Fibroblast of villous mesenchyme (primary cell): ENCODE measurements around the gene FRY. TPM values are rescaled to one million over a fixed set of nuclear protein-coding genes. Genes with fewer than 3 reads are reported as not detected.

Experiments used
- DNase-seq: peaks from one replicate; pipeline ENCODE4 v3.0.0-alpha.2; 2010; ENCODE audit warnings: low read depth
- H3K4me3 ChIP-seq: 2 replicates; pipeline ENCODE4 v1.5.1; 2011; ENCODE audit warnings: low read depth, mild to moderate bottlenecking, low read length
- total RNA-seq: library from RNA; depleted of rRNA; stranded (reverse); fragments of >200 nt; gene quantifications from 2 replicates; pipeline ENCODE4 v1.2.3, GENCODE V29; 2012
- TF ChIP-seq, protein P1 (sequence below): IDR thresholded peaks from 2 replicates; pipeline ENCODE4 v1.5.1; 2012; ENCODE audit warnings: low read depth, mild to moderate bottlenecking, low read length; ENCODE audit not compliant: insufficient read depth

FRY gene
- total RNA-seq, 1 donor, result 27.2 TPM

DNA sequence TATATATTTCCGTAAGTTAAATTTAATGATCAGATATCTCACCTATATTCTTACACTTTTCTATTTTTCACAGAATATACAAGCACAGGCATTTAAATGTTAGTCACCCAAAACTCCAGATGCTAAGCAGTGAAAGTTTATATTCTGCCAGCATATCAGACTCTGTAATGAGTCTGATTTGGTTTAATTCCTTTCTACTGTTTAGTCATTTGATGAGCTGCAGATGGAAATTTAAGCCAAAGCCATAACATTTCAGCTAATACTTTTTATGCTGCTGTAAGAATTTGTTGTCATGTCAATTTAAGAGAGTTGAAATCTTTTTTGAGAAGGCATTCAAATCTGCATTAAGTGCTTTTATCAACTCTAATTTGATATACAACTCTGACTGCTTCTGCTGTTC, 8.0 kb downstream of the FRY start:
- TF ChIP-seq, protein P1, sequence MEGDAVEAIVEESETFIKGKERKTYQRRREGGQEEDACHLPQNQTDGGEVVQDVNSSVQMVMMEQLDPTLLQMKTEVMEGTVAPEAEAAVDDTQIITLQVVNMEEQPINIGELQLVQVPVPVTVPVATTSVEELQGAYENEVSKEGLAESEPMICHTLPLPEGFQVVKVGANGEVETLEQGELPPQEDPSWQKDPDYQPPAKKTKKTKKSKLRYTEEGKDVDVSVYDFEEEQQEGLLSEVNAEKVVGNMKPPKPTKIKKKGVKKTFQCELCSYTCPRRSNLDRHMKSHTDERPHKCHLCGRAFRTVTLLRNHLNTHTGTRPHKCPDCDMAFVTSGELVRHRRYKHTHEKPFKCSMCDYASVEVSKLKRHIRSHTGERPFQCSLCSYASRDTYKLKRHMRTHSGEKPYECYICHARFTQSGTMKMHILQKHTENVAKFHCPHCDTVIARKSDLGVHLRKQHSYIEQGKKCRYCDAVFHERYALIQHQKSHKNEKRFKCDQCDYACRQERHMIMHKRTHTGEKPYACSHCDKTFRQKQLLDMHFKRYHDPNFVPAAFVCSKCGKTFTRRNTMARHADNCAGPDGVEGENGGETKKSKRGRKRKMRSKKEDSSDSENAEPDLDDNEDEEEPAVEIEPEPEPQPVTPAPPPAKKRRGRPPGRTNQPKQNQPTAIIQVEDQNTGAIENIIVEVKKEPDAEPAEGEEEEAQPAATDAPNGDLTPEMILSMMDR, result no peak
- no peak overlapping the region for H3K4me3 ChIP-seq
- DNase-seq, result no peak

DNA sequence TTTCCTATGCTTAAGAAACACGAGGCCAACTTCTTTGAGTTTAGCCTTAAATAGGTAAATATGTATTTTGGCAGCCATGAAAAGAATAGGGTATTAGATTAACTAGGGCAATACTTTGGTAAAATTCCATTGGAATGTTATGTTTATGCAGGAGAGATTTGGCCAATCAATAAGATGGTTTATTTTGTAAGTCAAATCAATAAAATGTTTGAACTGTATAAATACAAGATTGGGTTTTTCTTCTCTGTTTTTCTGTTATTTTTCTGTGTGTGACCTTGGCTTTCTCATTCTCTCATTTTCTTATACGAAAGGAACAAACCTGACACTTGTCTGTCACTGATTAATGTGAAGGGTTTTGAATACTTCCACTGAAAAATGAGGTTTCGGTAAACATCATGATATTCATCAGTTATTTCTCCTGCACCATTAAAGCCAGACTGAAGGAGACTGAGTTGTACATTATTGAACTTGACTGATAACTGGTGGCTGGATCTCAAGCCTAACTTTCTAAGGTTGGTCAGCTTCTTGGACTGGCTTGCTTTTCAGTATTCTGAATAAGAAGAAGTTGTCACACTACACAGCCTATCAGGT, 8.6 kb downstream of the FRY start:
- TF ChIP-seq, protein P1, result no peak
- no peak for DNase-seq
- no peak overlapping the region for H3K4me3 ChIP-seq

DNA sequence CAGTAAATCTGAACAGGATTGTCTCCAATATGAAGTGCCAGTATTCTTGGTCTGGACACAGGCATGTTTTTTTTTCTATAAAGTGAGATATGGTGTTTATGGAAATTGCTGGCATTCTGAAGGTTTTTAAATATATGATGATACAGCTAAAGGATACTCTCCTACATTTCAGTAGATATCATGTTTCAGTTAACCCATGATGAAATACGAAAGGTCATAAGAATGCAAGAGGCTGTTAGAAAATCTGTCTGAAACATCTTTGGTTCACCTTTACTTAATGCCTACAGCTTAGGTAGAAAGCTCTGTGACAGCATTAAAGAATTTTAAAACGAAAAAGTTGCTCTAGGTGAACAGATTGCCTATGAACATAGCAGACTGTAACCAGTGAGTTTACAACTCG, 9.1 kb downstream of the FRY start:
- no peak overlapping the region for H3K4me3 ChIP-seq
- TF ChIP-seq, protein P1, result no peak
- DNase-seq, result no peak

DNA sequence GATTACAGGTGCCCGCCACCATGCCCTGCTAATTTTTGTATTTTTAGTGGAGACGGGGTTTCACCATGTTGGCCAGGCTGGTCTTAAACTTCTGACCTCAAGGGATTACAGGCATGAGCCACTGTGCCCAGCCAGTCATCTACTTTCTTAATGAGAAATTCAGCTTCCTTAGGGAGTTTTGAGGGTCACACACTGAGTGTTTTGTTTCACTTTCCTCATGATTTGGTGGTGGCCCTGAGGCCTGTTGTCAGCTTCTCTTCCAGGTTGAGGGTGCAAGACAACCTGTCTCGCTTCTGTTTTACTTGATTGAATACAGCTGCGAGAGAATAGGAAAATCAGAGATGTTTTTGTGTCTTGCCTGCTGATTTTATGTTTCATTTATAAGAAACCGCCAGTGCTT, 9.9 kb downstream of the FRY start:
- DNase-seq, result no peak
- no peak overlapping the region for H3K4me3 ChIP-seq
- TF ChIP-seq, protein P1, result no peak

DNA sequence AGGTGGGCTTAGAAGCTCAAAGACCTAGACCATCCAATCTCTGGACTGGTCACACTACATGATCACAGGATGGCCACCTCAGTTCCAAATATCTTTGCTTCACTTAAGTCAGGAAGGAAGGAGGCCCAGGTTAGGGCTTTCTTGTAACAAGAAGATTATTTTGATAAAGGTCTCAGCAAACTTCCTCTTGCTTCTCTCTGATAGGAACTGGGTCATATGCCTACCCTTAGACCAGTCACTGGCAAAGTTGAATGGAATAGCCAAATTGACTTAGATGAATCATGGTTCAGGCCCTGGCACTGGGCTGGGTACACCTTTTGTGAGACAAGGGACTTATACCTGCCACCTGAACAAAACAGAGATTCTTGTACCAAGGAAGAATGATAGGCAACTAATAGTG, 11.0 kb downstream of the FRY start:
- TF ChIP-seq, protein P1, result no peak
- H3K4me3 ChIP-seq, result no peak overlapping the region
- no peak for DNase-seq

DNA sequence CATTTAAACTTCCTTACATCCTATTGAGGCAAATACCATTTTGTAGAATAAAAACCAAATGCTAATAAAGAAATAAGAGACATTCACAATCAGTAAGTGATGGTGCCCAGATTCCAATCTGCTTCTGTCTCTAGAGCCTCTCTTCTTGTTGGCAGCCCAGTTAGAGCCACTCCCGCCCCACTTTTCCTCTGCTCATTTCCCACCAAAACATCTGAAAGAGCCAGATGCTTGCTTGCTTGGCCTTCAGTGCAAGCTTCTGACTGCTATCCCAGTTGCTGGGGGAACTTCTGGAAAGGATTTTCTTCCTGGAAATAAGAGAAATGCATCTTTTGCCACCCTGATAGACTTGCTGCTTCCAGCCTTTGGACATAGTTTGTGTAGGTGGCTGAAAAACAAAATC, 12.9 kb downstream of the FRY start:
- TF ChIP-seq, protein P1, result no peak
- H3K4me3 ChIP-seq, result no peak overlapping the region
- DNase-seq, result no peak

DNA sequence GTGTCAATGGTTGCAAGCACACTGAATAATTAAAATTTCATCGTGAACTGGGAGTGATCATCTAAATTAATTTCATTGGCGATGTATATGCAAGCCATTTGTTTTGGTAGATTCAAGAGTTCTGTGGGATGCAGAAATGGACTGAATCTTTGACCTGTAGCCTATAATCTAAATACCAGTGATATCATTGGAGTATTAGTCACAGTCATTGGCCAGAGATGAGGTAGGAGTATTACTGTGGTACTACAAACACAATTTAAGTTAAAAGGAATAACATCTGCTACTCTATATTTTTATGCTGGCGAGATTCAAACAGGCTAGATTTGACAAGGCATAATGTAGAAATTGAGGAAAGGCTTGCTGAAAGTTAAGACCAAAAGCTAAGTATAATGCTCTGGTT, 14.0 kb downstream of the FRY start:
- DNase-seq, result no peak
- TF ChIP-seq, protein P1, result no peak
- no peak overlapping the region for H3K4me3 ChIP-seq
